ENCODE measurements around the gene CMC2.

CMC2 gene

GRCh38 chr16:80940069-80940856 is 66.4 kb downstream of the CMC2 start:
- no peak overlapping the region for H3K4me3 ChIP-seq (ENCODE audit: low read length)
- no peak for TF ChIP-seq ZNF274 (IDR thresholded peaks at IDR 0.05; ENCODE audit: low read depth, low read length)

- H3K4me3 ChIP-seq (ENCODE audit: low read length), result no peak overlapping the region
- TF ChIP-seq ZNF274 (IDR thresholded peaks at IDR 0.05; ENCODE audit: low read depth, low read length), result no peak
These were observed 67.8 kb downstream of the CMC2 start for GRCh38 chr16:80938879-80939260.

- no peak overlapping the region for H3K4me3 ChIP-seq (ENCODE audit: low read length)
- no peak for TF ChIP-seq ZNF274 (IDR thresholded peaks at IDR 0.05; ENCODE audit: low read depth, low read length)
These were observed 68.4 kb downstream of the CMC2 start for GRCh38 chr16:80938004-80938878.

- no peak overlapping the region for H3K4me3 ChIP-seq (ENCODE audit: low read length)
- no peak for TF ChIP-seq ZNF274 (IDR thresholded peaks at IDR 0.05; ENCODE audit: low read depth, low read length)
These were observed 70.3 kb downstream of the CMC2 start for GRCh38 chr16:80936410-80936809.

- no peak for TF ChIP-seq ZNF274 (IDR thresholded peaks at IDR 0.05; ENCODE audit: low read depth, low read length)
- no peak overlapping the region for H3K4me3 ChIP-seq (ENCODE audit: low read length)
These were observed 71.0 kb downstream of the CMC2 start for GRCh38 chr16:80935691-80936090.

GRCh38 chr16:80932708-80933095 is 74.0 kb downstream of the CMC2 start:
- no peak overlapping the region; the same call in 1 of the 2 replicates for H3K4me3 ChIP-seq (ENCODE audit: low read length)
- no peak for TF ChIP-seq ZNF274 (IDR thresholded peaks at IDR 0.05; ENCODE audit: low read depth, low read length)

- TF ChIP-seq ZNF274 (IDR thresholded peaks at IDR 0.05; ENCODE audit: low read depth, low read length), result no peak
- H3K4me3 ChIP-seq (ENCODE audit: low read length), result peak overlapping the region; percentile 24; the same call in 1 of the 2 replicates
These were observed 74.6 kb downstream of the CMC2 start for GRCh38 chr16:80931801-80932707.

GRCh38 chr16:80924372-80924978 is 82.2 kb downstream of the CMC2 start:
- TF ChIP-seq ZNF274 (IDR thresholded peaks at IDR 0.05; ENCODE audit: low read depth, low read length), result no peak
- no peak overlapping the region for H3K4me3 ChIP-seq (ENCODE audit: low read length)

GRCh38 chr16:80923356-80923755 is 83.3 kb downstream of the CMC2 start:
- TF ChIP-seq ZNF274 (IDR thresholded peaks at IDR 0.05; ENCODE audit: low read depth, low read length), result no peak
- no peak overlapping the region for H3K4me3 ChIP-seq (ENCODE audit: low read length)
